ENCODE results near the gene RAPH1. TPM values are rescaled to one million over a fixed set of nuclear protein-coding genes. Genes with fewer than 3 reads are reported as not detected.

The RAPH1 gene
- total and polyA plus RNA-seq, 9 of the 15 experiments (the other 6 are each of a cell fraction or from before 2014, with no cell fraction given): 0.07 to 0.71 (median 0.27) TPM

DNA sequence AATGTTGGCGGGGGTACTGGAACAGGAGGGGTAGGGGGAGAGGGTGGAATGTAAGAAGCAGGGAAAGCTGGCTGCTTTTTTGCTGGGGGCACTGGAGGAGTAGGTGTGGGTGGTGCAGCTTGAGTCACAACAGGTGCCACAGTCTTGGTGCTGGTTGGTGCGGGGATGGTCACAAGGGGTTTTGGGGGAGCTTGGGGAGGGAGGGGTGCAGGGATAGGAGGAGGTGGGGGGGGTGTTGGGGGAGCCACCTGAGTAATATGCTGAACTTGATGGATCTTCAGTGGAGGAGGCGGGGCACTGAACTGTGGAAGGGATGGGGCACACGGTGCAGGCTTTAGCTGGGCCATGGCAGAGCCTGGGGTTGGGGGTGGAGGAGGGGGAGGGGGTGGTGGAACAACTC is 94.4 kb downstream of the RAPH1 start:
- Histone ChIP-seq H3K4me3 (no peak overlapping the region), H3K4me1 (replicated peaks in 1 of 2; ENCODE audit: control insufficient read depth in 2 of 2, insufficient read depth in 2 of 2, low read length in 2 of 2) (peaks cover 0 to 5% of the 10 kb centered on the region in 2 experiments; a peak in 3 of 5 replicates), H2AFZ (ENCODE audit: low read depth, low read length) (no peak overlapping the region), H3K9ac (ENCODE audit: insufficient read depth in 1 of 2, low read depth in 2 of 2, low read length in 2 of 2) (no peak overlapping the region), H3K79me2 (ENCODE audit: control insufficient read depth, insufficient read depth, low read length) (no peaks in the 10 kb centered on the region), H3K27me3 (ENCODE audit: control insufficient read depth in 2 of 2, insufficient read depth in 2 of 2, low read length in 2 of 2) (no peaks in the 10 kb centered on the region), H3K27ac (ENCODE audit: extremely low read depth, low read depth, low read length) (no peak overlapping the region), H4K20me1 (replicated peaks; ENCODE audit: control insufficient read depth, insufficient read depth, low read length) (no peaks in the 10 kb centered on the region), H3K4me2 (ENCODE audit: insufficient read depth, low read length) (no peak overlapping the region), H3K9me3 (replicated peaks; ENCODE audit: control insufficient read depth, insufficient read depth, low read depth, low read length) (no peaks in the 10 kb centered on the region), H3K36me3 (ENCODE audit: control insufficient read depth, insufficient read depth, low read length) (no peaks in the 10 kb centered on the region), H3K9me1 (ENCODE audit: control insufficient read depth, insufficient read depth, low read length) (no peaks in the 10 kb centered on the region)
- ChIA-PET CTCF (ENCODE audit: low intra/inter-chr PET ratio) (no interaction called here), POLR2A (interaction anchor here (0.5 to 1.1 kb wide), 3 partner anchors 10 to 884 kb away, joined by 3 read pairs; no protein-coding TSS in a partner anchor)
- BruUV-seq (replicated peaks): no TSS peak
- in situ Hi-C loops (cut with MboI) (no loop called here), intact Hi-C loops (cut with micrococcal nuclease) (no loop called here)
- WGBS (ENCODE audit: insufficient coverage, low coverage, missing lambda C conversion rate): no CpG with 5 or more reads among the region's 4 CpGs
- FAIRE-seq (no peak), ATAC-seq (no peak), DNase-seq (ENCODE audit: extremely low read depth in 1 of 4, low spot score in 3 of 4) (no peak)
- TF ChIP-seq, protein P1, sequence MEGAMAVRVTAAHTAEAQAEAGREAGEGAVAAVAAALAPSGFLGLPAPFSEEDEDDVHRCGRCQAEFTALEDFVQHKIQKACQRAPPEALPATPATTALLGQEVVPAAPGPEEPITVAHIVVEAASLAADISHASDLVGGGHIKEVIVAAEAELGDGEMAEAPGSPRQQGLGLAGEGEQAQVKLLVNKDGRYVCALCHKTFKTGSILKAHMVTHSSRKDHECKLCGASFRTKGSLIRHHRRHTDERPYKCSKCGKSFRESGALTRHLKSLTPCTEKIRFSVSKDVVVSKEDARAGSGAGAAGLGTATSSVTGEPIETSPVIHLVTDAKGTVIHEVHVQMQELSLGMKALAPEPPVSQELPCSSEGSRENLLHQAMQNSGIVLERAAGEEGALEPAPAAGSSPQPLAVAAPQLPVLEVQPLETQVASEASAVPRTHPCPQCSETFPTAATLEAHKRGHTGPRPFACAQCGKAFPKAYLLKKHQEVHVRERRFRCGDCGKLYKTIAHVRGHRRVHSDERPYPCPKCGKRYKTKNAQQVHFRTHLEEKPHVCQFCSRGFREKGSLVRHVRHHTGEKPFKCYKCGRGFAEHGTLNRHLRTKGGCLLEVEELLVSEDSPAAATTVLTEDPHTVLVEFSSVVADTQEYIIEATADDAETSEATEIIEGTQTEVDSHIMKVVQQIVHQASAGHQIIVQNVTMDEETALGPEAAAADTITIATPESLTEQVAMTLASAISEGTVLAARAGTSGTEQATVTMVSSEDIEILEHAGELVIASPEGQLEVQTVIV (CRISPR knock-in tag; IDR thresholded peaks at IDR 0.05; ENCODE audit: borderline replicate concordance): no peak
- TF ChIP-seq BMI1 (IDR thresholded peaks at IDR 0.05; ENCODE audit: low read length) (no peak), ILF3 (IDR thresholded peaks at IDR 0.05; ENCODE audit: borderline replicate concordance) (no peak), NBN (IDR thresholded peaks at IDR 0.05; ENCODE audit: low read depth) (no peak), L3MBTL2 (IDR thresholded peaks at IDR 0.05) (no peak), TCFL5 (CRISPR knock-in tag; conservative IDR thresholded peaks at IDR 0.05) (no peak), SPI1 (IDR thresholded peaks at IDR 0.05; ENCODE audit: borderline replicate concordance, low read depth, low read length) (no peak), NCOR1 (IDR thresholded peaks at IDR 0.05) (no peak), ZNF507 (tag; conservative IDR thresholded peaks at IDR 0.05) (no peak), SREBF1 (IDR thresholded peaks at IDR 0.05; ENCODE audit: borderline replicate concordance, low read depth, low read length) (no peak), BRD4 (IDR thresholded peaks at IDR 0.05) (no peak), NUFIP1 (IDR thresholded peaks at IDR 0.05; ENCODE audit: partially characterized antibody) (no peak), SNRNP70 (optimal IDR thresholded peaks at IDR 0.05; ENCODE audit: low read depth, low read length) (no peak)
- TF ChIP-seq, protein P2, sequence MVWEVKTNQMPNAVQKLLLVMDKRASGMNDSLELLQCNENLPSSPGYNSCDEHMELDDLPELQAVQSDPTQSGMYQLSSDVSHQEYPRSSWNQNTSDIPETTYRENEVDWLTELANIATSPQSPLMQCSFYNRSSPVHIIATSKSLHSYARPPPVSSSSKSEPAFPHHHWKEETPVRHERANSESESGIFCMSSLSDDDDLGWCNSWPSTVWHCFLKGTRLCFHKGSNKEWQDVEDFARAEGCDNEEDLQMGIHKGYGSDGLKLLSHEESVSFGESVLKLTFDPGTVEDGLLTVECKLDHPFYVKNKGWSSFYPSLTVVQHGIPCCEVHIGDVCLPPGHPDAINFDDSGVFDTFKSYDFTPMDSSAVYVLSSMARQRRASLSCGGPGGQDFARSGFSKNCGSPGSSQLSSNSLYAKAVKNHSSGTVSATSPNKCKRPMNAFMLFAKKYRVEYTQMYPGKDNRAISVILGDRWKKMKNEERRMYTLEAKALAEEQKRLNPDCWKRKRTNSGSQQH (CRISPR knock-in tag; IDR thresholded peaks at IDR 0.05): no peak
- TF ChIP-seq, protein P3, sequence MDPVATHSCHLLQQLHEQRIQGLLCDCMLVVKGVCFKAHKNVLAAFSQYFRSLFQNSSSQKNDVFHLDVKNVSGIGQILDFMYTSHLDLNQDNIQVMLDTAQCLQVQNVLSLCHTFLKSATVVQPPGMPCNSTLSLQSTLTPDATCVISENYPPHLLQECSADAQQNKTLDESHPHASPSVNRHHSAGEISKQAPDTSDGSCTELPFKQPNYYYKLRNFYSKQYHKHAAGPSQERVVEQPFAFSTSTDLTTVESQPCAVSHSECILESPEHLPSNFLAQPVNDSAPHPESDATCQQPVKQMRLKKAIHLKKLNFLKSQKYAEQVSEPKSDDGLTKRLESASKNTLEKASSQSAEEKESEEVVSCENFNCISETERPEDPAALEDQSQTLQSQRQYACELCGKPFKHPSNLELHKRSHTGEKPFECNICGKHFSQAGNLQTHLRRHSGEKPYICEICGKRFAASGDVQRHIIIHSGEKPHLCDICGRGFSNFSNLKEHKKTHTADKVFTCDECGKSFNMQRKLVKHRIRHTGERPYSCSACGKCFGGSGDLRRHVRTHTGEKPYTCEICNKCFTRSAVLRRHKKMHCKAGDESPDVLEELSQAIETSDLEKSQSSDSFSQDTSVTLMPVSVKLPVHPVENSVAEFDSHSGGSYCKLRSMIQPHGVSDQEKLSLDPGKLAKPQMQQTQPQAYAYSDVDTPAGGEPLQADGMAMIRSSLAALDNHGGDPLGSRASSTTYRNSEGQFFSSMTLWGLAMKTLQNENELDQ (CRISPR knock-in tag; IDR thresholded peaks at IDR 0.05; ENCODE audit: borderline replicate concordance): no peak

Measured in K562 (cell line).